ENCODE data around the gene ZNF652.
"Not testable (repeated sequence)": the region's sequence is repeated elsewhere in the genome, so short reads cannot be mapped to it uniquely, and the experiment has no call there.

The ZNF652 gene

GRCh38 chr17:49288388-49288787 is 73.7 kb downstream of the ZNF652 start:
- Histone ChIP-seq H3K36me3 (ENCODE audit: low read depth) (peaks cover 9% of the 10 kb centered on the region), H3K27me3 (ENCODE audit: insufficient read depth, poor library complexity, severe bottlenecking) (no peaks in the 10 kb centered on the region), H3K4me3 (ENCODE audit: severe bottlenecking) (no peak overlapping the region), H3K9me3 (ENCODE audit: severe bottlenecking) (no peaks in the 10 kb centered on the region), H3K27ac (ENCODE audit: poor library complexity, severe bottlenecking) (no peak overlapping the region), H3K4me1 (ENCODE audit: insufficient read depth, poor library complexity, severe bottlenecking) (no peaks in the 10 kb centered on the region)
- TF ChIP-seq CTCF (IDR thresholded peaks at IDR 0.05; ENCODE audit: poor library complexity, severe bottlenecking) = no peak
- ATAC-seq (ENCODE audit: low read depth) (no peak), DNase-seq (ENCODE audit: low spot score) (no peak)

- Histone ChIP-seq H3K27ac (ENCODE audit: poor library complexity, severe bottlenecking) (no peak overlapping the region), H3K4me3 (ENCODE audit: severe bottlenecking) (no peak overlapping the region), H3K4me1 (ENCODE audit: insufficient read depth, poor library complexity, severe bottlenecking) (no peaks in the 10 kb centered on the region), H3K36me3 (ENCODE audit: low read depth) (peaks cover 5% of the 10 kb centered on the region; the same call in 1 of the 2 replicates), H3K9me3 (ENCODE audit: severe bottlenecking) (no peaks in the 10 kb centered on the region), H3K27me3 (ENCODE audit: insufficient read depth, poor library complexity, severe bottlenecking) (no peaks in the 10 kb centered on the region)
- no peak for TF ChIP-seq CTCF (IDR thresholded peaks at IDR 0.05; ENCODE audit: poor library complexity, severe bottlenecking)
- no peak for ATAC-seq (ENCODE audit: low read depth)
- DNase-seq (ENCODE audit: low spot score) = no peak
Measured at GRCh38 chr17:49287481-49287880, 74.6 kb downstream of the ZNF652 start.

GRCh38 chr17:49286261-49286973 is 75.6 kb downstream of the ZNF652 start:
- not testable (repeated sequence) for H3K27ac ChIP-seq (ENCODE audit: poor library complexity, severe bottlenecking); ATAC-seq (ENCODE audit: low read depth); H3K4me3 ChIP-seq (ENCODE audit: severe bottlenecking); H3K4me1 ChIP-seq (ENCODE audit: insufficient read depth, poor library complexity, severe bottlenecking); H3K27me3 ChIP-seq (ENCODE audit: insufficient read depth, poor library complexity, severe bottlenecking); H3K9me3 ChIP-seq (ENCODE audit: severe bottlenecking); H3K36me3 ChIP-seq (ENCODE audit: low read depth); DNase-seq (ENCODE audit: low spot score)

GRCh38 chr17:49285716-49286115 is 76.3 kb downstream of the ZNF652 start:
- TF ChIP-seq CTCF (IDR thresholded peaks at IDR 0.05; ENCODE audit: poor library complexity, severe bottlenecking) = no peak
- Histone ChIP-seq H3K27me3 (ENCODE audit: insufficient read depth, poor library complexity, severe bottlenecking) (no peaks in the 10 kb centered on the region), H3K27ac (ENCODE audit: poor library complexity, severe bottlenecking) (no peak overlapping the region), H3K4me3 (ENCODE audit: severe bottlenecking) (no peak overlapping the region), H3K36me3 (ENCODE audit: low read depth) (no peaks in the 10 kb centered on the region), H3K9me3 (ENCODE audit: severe bottlenecking) (no peaks in the 10 kb centered on the region), H3K4me1 (ENCODE audit: insufficient read depth, poor library complexity, severe bottlenecking) (no peaks in the 10 kb centered on the region)
- DNase-seq (ENCODE audit: low spot score) = no peak
- no peak for ATAC-seq (ENCODE audit: low read depth)

GRCh38 chr17:49280918-49281317 is 81.1 kb downstream of the ZNF652 start:
- ATAC-seq (ENCODE audit: low read depth) (no peak), DNase-seq (ENCODE audit: low spot score) (no peak)
- no peak for TF ChIP-seq CTCF (IDR thresholded peaks at IDR 0.05; ENCODE audit: poor library complexity, severe bottlenecking)
- no peaks in the 10 kb centered on the region for H3K9me3 ChIP-seq (ENCODE audit: severe bottlenecking)
- no peaks in the 10 kb centered on the region for H3K36me3 ChIP-seq (ENCODE audit: low read depth)
- H3K4me1 ChIP-seq (ENCODE audit: insufficient read depth, poor library complexity, severe bottlenecking) = no peaks in the 10 kb centered on the region
- H3K27ac ChIP-seq (ENCODE audit: poor library complexity, severe bottlenecking) = no peak overlapping the region
- H3K4me3 ChIP-seq (ENCODE audit: severe bottlenecking) = no peak overlapping the region
- no peaks in the 10 kb centered on the region for H3K27me3 ChIP-seq (ENCODE audit: insufficient read depth, poor library complexity, severe bottlenecking)
